Measurements from ENCODE around the gene SOHLH1.

GRCh38 chr9:135707252-135708138 lies 8.2 kb upstream of the SOHLH1 start:
- TF ChIP-seq CREB1 (CRISPR knock-in tag; IDR thresholded peaks at IDR 0.05) (no peak), CTCF (IDR thresholded peaks at IDR 0.05) (no peak), MYBL2 (CRISPR knock-in tag; IDR thresholded peaks at IDR 0.05) (no peak), JUN (CRISPR knock-in tag; IDR thresholded peaks at IDR 0.05) (no peak), SMAD3 (CRISPR knock-in tag; IDR thresholded peaks at IDR 0.05; ENCODE audit: borderline replicate concordance) (no peak), TEAD1 (CRISPR knock-in tag; IDR thresholded peaks at IDR 0.05) (no peak), TEAD4 (CRISPR knock-in tag; IDR thresholded peaks at IDR 0.05) (no peak), ATF3 (CRISPR knock-in tag; conservative IDR thresholded peaks at IDR 0.05) (no peak), MLX (CRISPR knock-in tag; IDR thresholded peaks at IDR 0.05) (no peak)

Measured in WTC11 (cell line).